Activated naive CD8-positive, alpha-beta T cell treated with anti-CD3 and anti-CD28 coated beads, Interleukin-2, amount 10 ng/mL, durations not matched to agents 7 days and 5 days (primary cell): ENCODE results near the gene IDH3G. TPM values are rescaled to one million over a fixed set of nuclear protein-coding genes. Genes with fewer than 3 reads are reported as not detected.

Experiments
- ATAC-seq: fragments of 150-1000 bp; cut with Tn5 transposase; one replicate; pipeline ENCODE4 v1.10.0; 2021; ENCODE audit warnings: low read depth, moderate library complexity
- POLR2A ChIA-PET: fragments of 350-600 bp; sonication (Branson Sonifier 250); formaldehyde crosslinking; loops from one replicate; lab custom pipeline; 2021; ENCODE audit warnings: antibody characterized with exemption; lab: Charles Lee
- DNase-seq: peaks from one replicate; pipeline ENCODE4 v3.0.0; 2021
- H3K27ac Mint-ChIP-seq: one replicate; pipeline ENCODE4 v1.8.0; 2022; ENCODE audit warnings: mild to moderate bottlenecking, mixed read lengths
- H3K27me3 Mint-ChIP-seq: one replicate; pipeline ENCODE4 v1.8.0; 2022; ENCODE audit warnings: mild to moderate bottlenecking, moderate library complexity, mixed read lengths
- H3K36me3 Mint-ChIP-seq: one replicate; pipeline ENCODE4 v1.8.0; 2021; ENCODE audit warnings: mild to moderate bottlenecking, mixed read lengths
- H3K4me1 Mint-ChIP-seq: one replicate; pipeline ENCODE4 v1.8.0; 2021; ENCODE audit warnings: mixed read lengths
- H3K4me3 Mint-ChIP-seq: one replicate; pipeline ENCODE4 v1.8.0; 2022; ENCODE audit warnings: mild to moderate bottlenecking, moderate library complexity, mixed read lengths
- H3K9me3 Mint-ChIP-seq: one replicate; pipeline ENCODE4 v1.8.0; 2021; ENCODE audit warnings: mixed read lengths
- total RNA-seq, 2 experiments: library from RNA; stranded (reverse); gene quantifications; one replicate each; pipeline ENCODE4 v1.2.3, GENCODE V29; 2021

Gene IDH3G
- total RNA-seq, 2 experiments from 2014 or later: 66.3 to 67.1 TPM

DNA sequence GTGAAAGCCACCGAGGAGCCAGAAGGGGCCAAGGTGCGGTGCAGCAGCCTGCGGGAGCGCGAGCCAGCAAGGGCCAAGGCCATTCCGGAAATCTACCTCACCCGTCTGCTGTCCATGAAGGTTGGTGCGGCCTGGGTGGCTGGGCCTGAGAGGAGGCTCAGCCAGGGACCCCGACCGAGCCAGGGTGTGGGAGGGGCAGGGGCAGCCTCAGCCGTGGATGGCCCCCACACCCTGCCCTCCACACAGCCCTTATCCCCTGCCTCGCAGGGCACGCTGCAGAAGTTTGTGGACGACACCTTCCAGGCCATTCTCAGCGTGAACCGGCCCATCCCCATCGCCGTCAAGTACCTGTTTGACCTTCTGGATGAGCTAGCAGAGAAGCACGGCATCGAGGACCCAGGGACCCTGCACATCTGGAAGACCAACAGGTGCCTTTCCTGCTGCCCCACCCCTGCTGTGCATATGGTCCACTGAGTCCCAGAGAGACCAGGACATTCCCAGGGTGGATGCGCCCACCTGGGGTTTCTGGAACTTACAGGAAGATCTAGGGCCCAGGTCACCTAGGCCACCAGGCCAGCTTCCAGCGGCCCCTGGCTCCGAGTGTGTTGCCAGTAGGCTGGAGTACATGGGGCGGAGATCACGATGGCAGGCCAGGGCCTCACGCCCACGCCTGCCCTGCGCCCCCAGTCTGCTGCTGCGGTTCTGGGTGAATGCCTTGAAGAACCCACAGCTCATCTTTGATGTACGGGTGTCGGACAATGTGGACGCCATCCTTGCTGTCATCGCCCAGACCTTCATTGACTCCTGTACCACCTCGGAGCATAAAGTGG is 16.7 kb downstream of the IDH3G start:
- ATAC-seq (no peak), DNase-seq (no peak)
- H3K4me1 Mint-ChIP-seq: no peaks in the 10 kb centered on the region
- peaks cover 7% of the 10 kb centered on the region for H3K27me3 Mint-ChIP-seq
- no peak overlapping the region for H3K27ac Mint-ChIP-seq
- no peaks in the 10 kb centered on the region for H3K9me3 Mint-ChIP-seq
- H3K36me3 Mint-ChIP-seq: no peaks in the 10 kb centered on the region
- H3K4me3 Mint-ChIP-seq: no peak overlapping the region
- POLR2A ChIA-PET: no interaction called here

DNA sequence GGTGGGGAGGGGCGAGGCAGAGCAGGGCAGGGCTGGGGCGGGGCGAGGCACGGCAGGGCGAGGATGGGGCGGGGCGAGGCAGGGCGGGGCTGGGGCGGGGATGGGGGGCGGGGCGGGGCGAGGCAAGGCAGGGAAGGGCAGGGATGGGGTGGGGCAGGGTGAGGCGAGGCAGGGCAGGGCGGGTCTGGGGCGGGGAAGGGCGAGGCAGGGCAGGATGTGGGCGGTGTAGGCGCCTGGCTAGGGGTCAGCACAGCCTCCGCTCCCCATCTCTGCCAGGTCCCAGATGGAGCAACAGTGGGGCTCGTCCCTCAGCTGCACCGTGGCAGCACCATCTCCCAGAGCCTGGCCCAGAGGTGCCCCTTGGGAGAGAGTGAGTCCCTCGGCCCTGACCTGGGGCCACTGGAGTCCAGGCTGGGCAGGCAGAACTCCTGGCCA is 17.5 kb downstream of the IDH3G start:
- POLR2A ChIA-PET: no interaction called here
- peaks cover 7% of the 10 kb centered on the region for H3K27me3 Mint-ChIP-seq
- no peaks in the 10 kb centered on the region for H3K4me1 Mint-ChIP-seq
- no peaks in the 10 kb centered on the region for H3K36me3 Mint-ChIP-seq
- no peak overlapping the region for H3K27ac Mint-ChIP-seq
- H3K9me3 Mint-ChIP-seq: no peaks in the 10 kb centered on the region
- no peak for ATAC-seq
- no peak overlapping the region for H3K4me3 Mint-ChIP-seq
- DNase-seq: no peak

DNA sequence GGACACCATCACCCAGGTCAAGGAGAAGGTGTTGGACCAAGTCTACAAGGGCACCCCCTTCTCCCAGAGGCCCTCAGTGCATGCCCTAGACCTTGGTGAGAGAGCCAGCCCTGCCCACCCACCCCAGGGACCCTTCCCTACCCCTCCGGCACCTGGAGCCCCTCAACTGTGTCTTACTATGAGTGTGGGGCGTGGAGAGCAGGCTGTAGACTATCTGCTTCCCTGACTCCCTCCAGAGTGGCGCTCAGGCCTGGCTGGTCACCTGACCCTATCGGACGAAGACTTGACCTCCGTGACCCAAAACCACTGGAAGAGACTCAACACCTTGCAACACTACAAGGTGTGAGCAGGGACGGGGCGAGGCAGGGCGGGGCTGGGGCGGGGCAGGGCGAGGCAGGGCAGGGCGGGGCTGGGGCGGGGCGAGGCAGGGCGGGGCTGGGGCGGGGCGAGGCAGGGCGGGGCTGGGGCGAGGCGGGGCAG is 18.0 kb downstream of the IDH3G start:
- ATAC-seq: no peak
- peak; percentile 6 for DNase-seq
- H3K4me3 Mint-ChIP-seq: no peak overlapping the region
- POLR2A ChIA-PET: no interaction called here
- H3K27ac Mint-ChIP-seq: no peak overlapping the region
- no peaks in the 10 kb centered on the region for H3K36me3 Mint-ChIP-seq
- no peaks in the 10 kb centered on the region for H3K4me1 Mint-ChIP-seq
- peaks cover 7% of the 10 kb centered on the region for H3K27me3 Mint-ChIP-seq
- no peaks in the 10 kb centered on the region for H3K9me3 Mint-ChIP-seq

DNA sequence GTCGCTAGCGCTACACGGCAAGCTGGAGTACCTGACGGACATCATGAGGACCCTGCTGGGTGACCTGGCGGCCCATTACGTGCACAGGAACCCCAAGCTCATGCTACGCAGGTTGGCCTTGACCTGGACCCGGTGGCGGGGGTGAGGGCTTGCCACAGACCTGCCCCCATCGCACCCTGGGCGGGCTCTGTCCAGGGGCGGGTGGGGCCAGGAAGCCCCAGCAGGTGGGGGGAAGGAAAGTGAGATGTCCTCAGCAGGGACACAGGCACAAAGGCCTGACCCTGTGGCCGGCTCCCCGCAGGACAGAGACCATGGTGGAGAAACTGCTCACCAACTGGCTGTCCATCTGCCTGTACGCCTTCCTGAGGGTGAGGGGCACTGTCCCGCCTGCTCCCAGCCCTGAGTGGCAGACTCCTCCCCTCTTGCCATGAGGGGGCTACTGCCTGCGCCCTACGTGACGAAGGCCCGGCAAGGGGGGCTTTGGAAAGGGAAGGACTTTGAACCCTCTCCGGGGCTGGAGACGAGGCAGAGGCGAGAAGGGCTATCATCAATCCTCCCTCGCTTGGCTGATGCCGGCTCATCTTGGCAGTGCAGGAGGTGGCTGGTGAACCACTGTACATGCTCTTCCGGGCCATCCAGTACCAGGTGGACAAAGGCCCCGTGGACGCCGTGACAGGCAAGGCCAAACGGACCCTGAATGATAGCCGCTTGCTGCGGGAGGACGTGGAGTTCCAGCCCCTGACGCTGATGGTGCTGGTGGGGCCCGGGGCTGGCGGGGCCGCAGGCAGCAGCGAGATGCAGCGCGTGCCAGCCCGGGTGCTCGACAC is 18.7 kb downstream of the IDH3G start:
- H3K4me3 Mint-ChIP-seq: no peak overlapping the region
- H3K27me3 Mint-ChIP-seq: peaks cover 7% of the 10 kb centered on the region
- POLR2A ChIA-PET: no interaction called here
- no peak overlapping the region for H3K27ac Mint-ChIP-seq
- no peaks in the 10 kb centered on the region for H3K4me1 Mint-ChIP-seq
- no peaks in the 10 kb centered on the region for H3K9me3 Mint-ChIP-seq
- no peaks in the 10 kb centered on the region for H3K36me3 Mint-ChIP-seq
- DNase-seq: peak; percentile 19
- ATAC-seq: no peak

DNA sequence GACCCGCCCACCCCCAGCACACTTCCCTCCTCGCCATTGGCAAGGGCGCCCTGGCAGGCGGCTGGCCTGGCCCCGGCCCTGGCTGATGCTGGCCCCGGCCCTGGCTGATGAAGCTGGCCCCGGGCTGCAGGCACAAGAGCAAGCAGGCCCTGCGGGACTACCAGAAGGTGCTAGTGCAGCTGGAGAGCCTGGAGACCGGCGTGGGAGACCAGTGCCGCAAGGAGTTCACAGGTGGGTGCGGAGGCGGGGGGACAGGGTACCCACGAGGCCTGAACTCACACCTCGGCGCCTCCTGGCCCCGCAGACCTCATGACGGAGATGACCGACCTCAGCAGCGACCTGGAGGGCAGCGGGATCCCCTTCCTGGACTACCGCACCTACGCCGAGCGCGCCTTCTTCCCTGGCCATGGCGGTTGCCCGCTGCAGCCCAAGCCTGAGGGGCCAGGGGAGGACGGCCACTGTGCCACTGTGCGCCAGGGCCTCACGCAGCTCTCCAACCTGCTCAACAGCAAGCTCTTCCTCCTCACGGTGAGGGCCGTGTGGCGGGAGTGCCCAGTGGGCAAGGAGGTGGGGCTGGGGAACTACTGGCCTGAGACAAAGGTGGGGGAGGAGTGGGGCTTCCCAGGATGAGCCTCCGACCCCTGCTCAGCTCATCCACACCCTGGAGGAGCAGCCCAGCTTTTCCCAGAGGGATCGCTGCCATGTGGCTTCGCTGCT is 19.4 kb downstream of the IDH3G start:
- POLR2A ChIA-PET: no interaction called here
- Mint-ChIP-seq H3K27ac (no peak overlapping the region), H3K4me3 (no peak overlapping the region), H3K9me3 (no peaks in the 10 kb centered on the region), H3K27me3 (peaks cover 1% of the 10 kb centered on the region), H3K4me1 (no peaks in the 10 kb centered on the region), H3K36me3 (no peaks in the 10 kb centered on the region)
- DNase-seq (peak; percentile 1), ATAC-seq (no peak)

DNA sequence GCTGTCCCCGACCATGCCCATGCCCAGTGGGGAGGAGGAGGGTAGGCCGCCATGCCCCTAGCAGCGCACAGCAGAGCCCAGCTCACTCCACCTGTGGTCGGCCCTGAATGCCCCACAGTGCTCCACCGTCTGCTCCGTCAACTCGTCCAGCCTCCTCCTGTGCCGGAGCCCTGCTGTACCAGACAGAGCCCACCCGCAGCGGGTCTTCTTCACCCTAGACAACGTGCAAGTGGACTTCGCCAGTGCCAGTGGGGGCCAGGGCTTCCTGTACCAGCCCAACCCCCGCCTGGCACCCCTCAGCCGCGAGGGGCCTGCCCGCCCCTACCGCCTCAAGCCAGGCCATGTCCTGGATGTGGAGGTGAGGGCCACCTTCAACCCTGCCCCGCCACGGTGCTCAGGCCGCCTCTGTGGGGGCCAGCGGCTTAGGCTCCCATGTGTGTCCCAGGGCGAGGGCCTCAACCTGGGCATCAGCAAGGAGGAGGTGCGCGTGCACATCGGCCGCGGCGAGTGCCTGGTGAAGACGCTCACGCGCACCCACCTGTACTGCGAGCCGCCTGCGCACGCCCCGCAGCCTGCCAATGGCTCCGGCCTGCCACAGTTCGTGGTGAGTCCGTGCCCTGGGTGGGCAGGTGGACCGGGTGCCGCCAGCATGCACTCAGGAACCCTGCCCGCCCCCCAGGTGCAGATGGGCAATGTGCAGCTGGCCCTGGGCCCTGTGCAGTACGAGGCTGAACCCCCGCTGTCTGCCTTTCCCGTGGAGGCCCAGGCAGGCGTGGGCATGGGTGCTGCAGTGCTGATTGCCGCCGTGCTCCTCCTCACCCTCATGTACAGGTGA is 20.2 kb downstream of the IDH3G start:
- POLR2A ChIA-PET: no interaction called here
- Mint-ChIP-seq H3K4me3 (no peak overlapping the region), H3K9me3 (no peaks in the 10 kb centered on the region), H3K4me1 (no peaks in the 10 kb centered on the region), H3K36me3 (no peaks in the 10 kb centered on the region), H3K27ac (no peak overlapping the region), H3K27me3 (no peaks in the 10 kb centered on the region)
- no peak for DNase-seq
- ATAC-seq: no peak

DNA sequence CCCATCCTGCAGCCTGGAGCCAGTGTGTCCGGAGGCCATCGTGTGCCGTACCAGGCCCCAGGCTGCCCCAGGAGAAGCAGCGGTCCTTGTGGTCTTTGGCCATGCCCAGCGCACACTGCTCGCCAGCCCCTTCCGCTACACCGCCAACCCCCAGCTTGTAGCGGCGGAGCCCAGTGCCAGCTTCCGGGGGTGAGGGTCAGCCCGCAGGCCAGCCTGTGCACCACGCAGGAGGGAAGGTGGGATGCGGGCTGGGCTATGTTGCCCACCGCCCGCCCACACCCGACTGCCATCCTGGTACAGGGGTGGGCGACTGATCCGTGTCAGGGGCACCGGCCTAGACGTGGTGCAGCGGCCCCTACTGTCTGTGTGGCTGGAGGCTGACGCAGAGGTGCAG is 21.0 kb downstream of the IDH3G start:
- no peaks in the 10 kb centered on the region for H3K4me1 Mint-ChIP-seq
- no peaks in the 10 kb centered on the region for H3K9me3 Mint-ChIP-seq
- H3K36me3 Mint-ChIP-seq: no peaks in the 10 kb centered on the region
- no peak overlapping the region for H3K27ac Mint-ChIP-seq
- DNase-seq: no peak
- no peaks in the 10 kb centered on the region for H3K27me3 Mint-ChIP-seq
- POLR2A ChIA-PET: no interaction called here
- no peak overlapping the region for H3K4me3 Mint-ChIP-seq
- no peak for ATAC-seq

DNA sequence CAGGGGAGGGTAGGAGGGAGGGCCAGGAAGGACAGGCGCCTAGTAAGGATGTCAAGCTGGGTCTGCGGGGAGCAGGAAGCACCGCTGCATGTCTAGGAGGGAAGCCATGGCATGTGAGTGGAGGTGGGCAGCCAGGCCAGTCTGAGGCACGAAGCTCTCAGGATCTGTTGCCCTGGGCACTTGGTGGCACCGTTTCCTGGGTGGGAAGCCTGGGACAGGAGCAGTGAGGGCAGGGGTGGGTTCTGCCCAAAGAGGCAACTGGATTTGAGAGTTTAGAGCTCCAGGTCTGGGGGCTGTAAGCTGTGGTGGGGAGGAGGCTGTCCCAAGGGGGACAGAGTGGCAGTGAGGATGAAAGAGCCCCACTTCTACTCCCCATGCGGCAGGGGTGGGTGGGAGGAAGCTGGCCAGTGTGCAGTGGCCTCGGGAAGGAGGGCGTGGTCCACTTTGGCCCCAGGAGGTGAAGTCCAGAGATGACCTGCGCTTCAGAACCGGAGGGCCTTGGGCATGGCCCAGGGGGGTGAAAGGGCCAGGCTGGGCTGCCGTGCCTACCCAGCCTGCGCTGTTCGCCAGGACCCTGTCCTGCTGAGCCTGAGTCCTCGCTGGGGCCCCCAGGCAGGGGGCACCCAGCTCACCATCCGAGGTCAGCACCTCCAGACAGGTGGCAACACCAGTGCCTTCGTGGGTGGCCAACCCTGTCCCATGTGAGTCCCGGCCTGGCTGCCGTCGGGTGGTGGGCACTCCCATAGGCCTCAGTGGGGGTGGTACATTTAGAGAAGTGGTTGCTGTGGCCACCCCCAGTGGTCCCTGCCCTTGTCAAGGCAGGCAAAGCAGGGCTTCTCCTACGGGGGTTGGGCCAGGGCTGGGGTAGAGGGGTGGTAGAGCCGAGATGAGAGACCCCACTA is 21.6 kb downstream of the IDH3G start:
- no peaks in the 10 kb centered on the region for H3K4me1 Mint-ChIP-seq
- DNase-seq: no peak
- no peaks in the 10 kb centered on the region for H3K9me3 Mint-ChIP-seq
- POLR2A ChIA-PET: interaction anchor here (0.6 kb wide), 1 partner anchor 543 kb away, joined by 5 read pairs; no protein-coding TSS in a partner anchor
- H3K36me3 Mint-ChIP-seq: no peaks in the 10 kb centered on the region
- H3K4me3 Mint-ChIP-seq: no peak overlapping the region
- H3K27ac Mint-ChIP-seq: no peak overlapping the region
- ATAC-seq: no peak
- H3K27me3 Mint-ChIP-seq: no peaks in the 10 kb centered on the region

DNA sequence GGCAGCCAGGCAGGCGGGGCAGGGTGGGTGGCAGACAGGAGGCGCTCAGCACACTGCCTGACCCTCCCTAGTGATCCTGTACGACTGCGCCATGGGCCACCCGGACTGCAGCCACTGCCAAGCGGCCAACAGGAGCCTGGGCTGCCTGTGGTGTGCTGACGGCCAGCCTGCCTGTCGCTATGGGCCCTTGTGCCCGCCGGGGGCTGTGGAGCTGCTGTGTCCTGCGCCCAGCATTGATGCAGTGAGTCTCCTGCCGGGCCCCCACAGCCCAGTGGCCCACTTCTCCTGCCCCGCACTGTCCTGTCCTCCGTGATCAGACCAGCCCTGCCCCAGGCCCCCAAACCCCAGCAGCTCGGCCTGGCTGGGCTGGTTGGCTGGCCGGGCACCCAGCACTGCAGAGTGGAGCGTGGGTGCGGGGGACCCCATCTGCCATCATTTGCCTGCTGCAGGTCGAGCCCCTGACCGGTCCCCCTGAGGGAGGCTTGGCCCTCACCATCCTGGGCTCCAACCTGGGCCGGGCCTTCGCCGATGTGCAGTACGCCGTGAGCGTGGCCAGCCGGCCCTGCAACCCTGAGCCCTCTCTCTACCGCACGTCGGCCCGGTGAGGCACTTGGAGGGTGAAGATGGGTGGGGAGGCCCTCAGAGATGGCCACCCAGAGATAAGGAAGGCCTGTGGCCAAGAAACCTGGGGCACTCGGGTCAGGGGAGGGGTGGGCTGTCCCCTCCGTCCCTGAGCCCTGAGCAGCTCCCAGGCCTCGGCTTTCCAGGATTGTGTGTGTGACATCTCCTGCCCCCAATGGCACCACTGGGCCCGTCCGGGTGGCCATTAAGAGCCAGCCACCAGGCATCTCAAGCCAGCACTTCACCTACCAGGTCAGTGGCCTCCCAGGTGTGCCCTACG is 22.5 kb downstream of the IDH3G start:
- Mint-ChIP-seq H3K36me3 (no peaks in the 10 kb centered on the region), H3K4me3 (no peak overlapping the region), H3K4me1 (peaks cover 2% of the 10 kb centered on the region), H3K9me3 (no peaks in the 10 kb centered on the region), H3K27me3 (no peaks in the 10 kb centered on the region), H3K27ac (no peak overlapping the region)
- DNase-seq (peak; percentile 24), ATAC-seq (no peak)
- POLR2A ChIA-PET: interaction anchor here (0.6 kb wide), 1 partner anchor 544 kb away, joined by 5 read pairs; no protein-coding TSS in a partner anchor

DNA sequence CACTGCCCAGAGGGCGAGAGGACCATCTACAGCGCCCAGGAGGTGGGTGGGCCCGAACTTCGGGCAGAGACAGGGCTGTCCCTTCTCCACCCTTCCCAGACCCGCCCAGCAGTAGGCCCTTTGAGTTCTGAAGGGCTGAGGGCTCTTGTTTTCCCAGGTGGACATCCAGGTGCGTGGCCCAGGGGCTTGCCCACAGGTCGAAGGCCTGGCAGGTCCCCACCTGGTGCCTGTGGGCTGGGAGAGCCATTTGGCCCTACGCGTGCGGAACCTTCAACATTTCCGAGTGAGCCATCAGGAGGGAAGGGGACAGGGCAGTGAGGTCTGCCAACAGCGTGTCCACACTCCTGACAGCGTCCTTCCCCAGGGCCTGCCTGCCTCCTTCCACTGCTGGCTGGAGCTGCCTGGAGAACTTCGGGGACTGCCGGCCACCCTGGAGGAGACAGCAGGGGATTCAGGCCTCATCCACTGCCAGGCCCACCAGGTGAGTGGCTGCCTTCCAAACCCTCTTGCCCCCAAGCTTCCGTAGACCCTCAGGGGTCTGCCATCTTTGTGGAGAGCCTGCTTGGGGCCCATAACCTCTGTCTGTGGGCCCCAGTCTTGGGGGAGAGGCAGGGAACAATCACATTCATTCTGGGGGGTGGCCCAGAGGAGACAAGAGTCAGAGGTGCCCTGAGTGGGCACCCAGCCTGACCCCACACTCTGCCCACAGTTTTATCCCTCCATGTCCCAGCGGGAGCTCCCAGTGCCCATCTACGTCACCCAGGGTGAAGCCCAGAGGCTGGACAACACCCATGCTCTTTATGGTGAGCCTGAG is 23.4 kb downstream of the IDH3G start:
- DNase-seq (no peak), ATAC-seq (no peak)
- H3K27me3 Mint-ChIP-seq: no peaks in the 10 kb centered on the region
- H3K4me1 Mint-ChIP-seq: peaks cover 5% of the 10 kb centered on the region
- no peak overlapping the region for H3K27ac Mint-ChIP-seq
- POLR2A ChIA-PET: no interaction called here
- no peak overlapping the region for H3K4me3 Mint-ChIP-seq
- H3K9me3 Mint-ChIP-seq: no peaks in the 10 kb centered on the region
- no peaks in the 10 kb centered on the region for H3K36me3 Mint-ChIP-seq
